ENCODE data around the gene DTYMK.
A peak's percentile ranks its signal among the peaks of the same experiment; 100 is the strongest.

Gene DTYMK

DNA sequence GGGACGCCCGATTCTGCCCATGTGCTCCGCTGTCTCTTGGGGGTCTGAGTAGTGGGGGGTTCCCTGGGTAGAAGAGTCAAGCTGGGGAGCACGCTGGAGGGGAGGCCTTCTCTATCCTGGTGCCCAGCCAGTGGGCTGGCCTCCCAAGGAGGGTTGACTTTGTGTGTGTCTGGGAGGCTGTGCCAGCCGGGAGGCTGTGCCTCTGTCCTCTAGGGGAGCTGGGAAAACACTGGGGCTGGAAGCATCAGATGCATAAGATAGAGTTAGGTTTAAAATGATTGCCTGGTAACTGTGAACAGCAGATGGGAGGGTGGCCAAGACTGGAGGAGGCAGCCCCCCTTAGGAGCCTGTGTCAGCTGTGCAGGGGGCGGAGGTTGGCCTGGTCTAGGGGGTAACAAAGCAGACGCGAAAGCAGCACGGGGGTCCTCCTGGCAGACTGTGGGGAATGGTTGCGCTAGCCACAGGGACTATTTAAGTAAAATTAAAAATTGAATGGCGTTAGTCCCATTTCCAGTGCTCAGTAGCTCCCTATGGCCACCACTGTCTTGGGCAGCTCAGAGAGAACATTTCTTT is 16.5 kb upstream of the DTYMK start:
- DNase-seq: no peak

DNA sequence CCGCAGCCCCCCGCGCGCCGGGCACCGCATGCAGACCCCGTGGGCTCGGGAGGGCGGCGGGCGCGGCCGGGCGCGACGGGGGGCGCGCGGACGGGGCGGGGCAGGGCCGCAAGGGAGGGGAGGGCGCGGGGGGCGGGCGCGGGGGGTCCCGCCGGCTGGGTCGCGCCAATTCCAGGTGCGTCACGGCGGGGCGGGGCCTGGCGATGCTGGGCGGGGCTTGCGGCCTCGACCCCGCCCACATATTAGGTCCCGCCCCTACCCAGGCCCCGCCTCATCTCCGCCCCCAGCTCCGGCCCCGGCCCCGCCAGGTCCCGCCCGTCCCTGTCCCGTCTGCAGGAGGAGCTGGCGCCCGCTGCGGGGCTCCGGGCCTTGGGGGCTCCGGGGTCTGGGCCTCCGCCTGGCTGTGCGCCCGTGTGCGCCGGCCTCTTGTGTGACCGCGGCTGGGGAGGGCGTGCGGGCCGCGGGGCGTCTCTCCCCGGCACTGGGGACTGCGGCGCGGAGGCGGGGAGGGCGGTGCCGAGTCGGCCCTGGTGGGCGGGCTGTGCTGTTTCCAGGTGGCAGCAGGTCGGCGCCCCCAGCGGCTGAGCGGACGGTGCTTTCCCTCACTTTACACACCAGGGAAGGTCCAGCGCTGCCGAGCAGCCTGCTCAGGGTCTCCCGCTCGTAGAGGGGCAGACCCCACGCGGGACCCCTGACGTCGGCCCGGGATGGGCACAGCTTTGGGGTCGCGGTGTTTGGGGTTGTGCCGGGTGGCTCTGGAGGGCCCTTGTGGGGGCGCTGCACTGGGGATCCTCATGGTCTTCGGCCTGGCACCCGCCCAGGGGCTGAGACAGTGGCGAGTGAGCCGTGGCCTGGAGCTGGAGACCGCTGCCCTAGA is 15.8 kb upstream of the DTYMK start:
- peak; percentile 93 for DNase-seq

DNA sequence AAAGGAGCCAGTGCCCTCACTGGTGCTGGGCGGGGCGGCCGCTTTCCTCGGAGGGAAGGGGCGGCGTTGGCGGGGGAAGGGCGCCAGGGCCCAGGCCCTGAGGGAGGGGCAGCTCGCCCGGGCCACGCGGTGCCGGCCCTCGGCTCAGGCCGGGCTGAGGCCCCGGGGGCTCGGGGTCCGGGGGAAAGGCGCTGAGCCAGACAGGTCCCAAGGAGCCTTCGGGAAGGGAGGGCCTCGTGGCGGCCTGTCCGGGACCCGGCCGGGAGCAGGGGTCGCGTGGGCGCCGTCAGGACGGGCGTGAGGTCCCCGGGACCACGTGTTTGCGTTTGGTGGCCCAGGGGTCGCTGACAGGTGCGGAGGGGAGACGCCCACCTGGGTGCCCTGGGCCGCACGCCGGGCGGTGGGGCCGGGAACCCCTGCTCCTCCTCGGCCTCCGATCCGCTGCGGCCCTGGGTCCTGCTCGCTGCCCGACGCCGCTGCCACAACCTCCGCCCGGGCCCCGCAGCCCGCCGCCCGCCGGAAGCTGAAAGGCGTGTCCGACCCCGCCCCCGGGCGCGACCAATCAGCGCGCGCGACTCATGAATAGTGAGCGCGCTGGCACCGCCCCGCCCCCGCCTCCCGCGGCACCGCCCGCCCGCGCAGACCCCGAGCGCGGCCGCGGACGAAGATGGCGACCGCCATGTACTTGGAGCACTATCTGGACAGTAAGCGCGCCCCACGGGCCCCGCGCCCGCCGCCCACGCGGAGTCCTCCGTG is 15.0 kb upstream of the DTYMK start, which contains the start of gene ING5:
TSS of gene ING5 (plus strand) at position 641 of the 756 bp plus-strand sequence. CDS start at position 668, 27 bp downstream.
- peak; percentile 99 for DNase-seq

DNA sequence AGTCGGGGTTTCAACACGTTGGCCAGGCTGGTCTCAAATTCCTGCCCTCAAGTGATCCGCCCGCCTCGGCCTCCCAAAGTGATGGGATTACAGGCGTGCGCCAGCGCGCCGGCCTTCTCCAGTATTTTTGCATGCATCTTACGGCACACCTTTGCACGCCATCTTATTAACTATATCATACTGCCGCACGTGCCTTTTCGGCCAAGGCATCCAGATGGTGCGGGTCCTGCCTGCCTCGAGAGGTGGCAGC is 14.5 kb upstream of the DTYMK start:
- DNase-seq: no peak

DNA sequence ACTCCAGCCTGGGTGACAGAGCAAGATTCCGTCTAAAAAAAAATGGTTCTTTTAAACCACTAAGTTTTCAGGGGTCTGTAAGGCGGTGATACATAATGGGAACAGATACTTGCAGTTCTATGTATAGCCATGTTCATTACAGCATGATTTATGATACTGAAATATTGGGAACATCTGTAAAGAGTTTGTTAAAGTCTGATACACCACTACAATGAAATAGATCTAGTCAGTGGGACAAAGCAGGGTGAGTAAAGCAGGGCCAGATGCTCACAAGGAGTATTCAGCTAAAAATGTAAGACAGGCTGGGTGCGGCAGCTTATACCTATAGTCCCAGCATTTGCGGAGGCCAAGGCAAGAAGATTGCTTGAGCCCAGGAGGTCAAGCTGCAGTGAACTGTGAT is 9.0 kb upstream of the DTYMK start:
- no peak for DNase-seq

DNA sequence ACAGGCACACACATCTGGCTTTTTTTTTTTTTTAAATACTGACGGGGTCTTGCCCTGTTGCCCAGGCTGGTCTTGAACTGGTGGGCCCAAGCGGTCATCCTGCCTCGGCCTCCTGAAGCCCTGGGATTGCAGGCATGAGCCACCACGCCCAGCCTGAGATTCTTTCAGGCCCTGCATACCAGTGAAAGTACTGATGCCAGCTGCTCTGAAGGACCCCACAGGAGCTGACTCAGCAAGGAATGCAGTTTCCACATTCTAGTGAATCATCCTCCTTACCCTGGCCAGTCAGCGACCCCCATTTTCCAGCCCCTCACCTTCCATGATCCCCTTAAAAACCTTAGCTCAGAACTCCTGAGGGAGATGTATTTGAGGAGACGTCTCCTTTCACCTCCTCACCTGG is 5.8 kb upstream of the DTYMK start:
- DNase-seq: no peak

DNA sequence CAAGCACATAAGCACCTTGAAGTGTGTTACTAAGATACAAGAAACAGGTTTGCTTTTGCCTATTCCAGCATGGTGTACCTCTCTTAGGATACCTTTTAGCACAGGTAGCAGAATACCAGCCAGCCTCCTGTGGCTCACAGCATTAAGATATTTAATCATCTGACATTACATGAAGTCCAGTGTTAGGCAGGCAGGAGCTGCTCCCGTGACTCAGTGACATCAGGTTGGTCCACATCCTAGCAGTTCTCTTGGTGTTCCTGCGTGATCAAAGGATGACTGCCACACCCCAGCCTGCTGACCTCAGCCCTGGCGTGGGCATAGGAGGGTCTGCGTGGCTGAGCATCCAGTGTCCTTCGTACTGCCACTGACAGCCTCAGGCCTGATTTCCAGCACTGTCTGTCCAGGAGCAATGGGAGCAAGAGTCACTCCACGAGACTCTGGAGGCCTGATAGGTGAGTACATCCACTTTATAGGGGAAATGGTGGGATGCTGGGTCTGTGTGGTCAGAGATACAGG is 3.6 kb upstream of the DTYMK start:
- DNase-seq: no peak

DNA sequence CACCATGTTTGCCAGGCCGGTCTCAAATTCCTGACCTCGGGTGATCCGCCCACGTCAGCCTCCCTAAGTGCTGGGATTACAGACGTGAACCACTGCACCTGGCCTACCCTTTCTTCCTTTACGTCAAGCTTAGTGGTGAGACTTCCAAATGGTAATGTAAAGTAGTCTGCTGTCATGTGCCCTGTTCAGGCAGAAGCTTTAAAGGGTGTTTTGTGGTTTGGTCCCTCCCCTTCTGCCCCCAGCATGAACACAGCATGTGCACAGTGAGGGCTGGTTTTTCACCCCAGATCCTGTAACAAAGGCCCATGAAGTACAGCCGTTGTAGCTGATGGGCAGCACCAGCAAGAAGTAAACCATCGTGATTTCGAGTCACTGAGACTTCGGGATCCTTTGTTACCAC is 2.7 kb upstream of the DTYMK start:
- peak; percentile 22 for DNase-seq

DNA sequence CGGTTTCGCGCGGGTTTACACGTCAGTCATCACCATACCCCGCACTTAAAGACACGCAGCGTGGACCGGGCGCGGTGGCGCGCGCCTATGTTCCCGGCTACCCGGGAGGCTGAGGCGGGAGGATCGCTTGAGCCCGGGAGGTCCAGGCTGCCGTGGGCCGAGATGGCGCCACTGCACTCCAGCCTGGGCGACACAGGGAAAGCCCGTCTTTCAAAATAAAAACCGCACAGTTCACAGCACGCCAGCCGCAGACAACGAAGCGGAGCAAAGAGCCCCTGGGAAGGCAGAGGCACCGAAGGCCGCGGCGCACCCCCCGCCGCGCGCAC is 328 bp downstream of the DTYMK start:
- DNase-seq: peak; percentile 24

DNA sequence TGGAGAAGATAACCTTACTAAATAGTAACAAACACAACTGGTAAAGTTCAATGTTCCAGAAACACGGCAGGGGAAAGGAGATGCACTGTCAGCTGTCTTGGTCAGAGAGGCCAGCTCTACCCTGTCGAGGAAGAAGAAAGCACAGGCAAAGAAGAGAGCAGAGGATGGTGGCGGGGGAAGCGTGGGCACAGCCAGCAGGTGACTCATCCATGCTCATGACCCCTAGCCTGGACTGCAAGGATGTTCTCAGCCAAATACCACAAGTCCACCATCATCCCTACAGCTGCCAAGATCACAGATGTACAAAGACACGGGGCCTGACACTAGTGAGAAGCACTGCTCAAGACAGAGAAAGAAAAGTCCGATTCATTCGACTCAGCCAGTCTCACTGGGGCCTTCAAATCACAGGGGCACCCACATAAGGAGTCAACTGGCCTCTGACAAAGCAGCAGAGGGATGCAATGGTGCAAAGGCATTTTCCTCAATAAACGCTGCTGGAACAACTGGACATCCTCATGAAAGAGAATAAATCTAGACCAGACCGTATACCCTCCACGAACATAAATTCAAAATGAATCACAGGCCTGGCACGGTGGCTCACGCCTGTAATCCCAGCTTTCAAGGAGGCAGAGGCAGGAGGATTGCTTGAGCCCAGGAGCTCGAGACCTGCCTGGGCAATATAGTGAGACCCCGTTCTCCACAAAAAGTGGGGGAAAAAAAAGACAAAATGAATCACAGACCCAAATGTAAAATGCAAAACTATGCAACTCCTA is 5.6 kb downstream of the DTYMK start:
- DNase-seq: no peak

DNA sequence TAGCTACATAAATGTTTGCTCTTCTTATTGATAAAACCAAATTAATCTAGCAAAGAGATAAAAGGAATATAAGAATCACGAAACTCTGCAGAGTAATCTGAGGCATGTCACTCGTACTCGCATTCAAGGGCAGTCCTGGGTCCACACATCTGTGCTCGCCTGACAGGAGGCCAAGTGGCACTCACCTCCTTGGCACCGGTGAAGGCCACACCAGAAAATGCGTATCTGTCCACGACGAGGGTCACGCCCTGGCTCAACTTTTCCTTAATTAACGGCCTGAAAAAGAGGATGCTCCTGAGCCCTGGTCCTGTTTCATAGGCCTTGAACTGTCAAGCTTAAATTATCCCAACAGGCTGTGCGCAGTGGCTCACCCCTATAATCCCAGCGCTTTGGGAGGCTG is 6.6 kb downstream of the DTYMK start:
- DNase-seq: no peak

DNA sequence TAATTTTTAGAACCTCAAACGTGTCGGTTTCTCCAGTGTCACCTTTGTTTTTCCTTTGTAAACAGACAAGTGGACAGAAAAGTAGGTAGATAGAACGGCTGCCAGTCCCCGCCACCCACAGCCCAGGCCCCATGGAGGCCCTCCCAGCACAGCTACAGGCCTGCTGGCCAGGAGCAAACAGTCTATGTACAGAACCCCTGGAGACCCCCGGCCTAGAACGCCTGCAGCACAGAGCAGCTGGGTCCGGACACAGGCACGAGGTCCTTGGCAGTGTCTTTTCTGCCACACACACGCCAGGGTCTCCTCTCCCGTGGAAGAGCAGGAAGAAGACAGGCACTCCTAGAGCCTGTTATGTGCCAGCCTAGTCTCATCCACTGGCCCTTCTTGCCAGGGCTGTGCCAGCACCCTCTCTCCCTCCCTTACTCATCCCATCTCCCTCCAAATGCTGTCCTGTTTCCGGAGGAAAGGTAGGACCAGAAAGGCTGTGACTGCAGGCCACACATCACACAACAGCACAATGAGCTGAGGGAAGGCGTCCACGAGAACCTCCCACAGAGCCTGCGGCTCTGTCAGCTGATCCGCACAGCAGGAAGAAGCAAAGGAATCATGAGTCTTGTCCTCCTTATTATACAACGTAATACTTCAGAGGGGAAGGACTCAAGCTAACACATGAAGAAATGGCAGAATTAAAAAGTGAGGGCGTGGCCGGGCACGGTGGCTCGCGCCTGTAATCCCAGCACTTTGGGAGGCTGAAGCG is 7.7 kb downstream of the DTYMK start:
- no peak for DNase-seq

DNA sequence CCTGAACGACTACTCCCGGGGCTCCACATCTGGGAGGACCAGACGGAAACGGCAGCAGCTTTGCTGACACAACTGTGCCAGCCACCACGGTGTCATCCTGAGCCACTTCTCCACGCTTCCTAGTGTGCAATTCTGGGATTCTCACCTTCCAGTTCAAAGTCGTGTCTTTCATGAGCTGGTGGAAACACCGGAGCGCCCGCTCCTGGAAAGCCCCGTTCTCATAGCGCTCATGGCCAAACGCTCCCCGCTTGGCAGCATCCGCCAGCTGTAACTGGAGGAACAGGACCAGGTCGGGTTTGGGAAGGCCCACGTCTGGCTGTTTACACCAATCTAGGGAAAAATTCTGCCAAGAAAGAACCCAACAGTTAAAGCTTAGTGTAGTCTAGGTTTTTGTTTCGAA is 8.3 kb downstream of the DTYMK start:
- DNase-seq: no peak

DNA sequence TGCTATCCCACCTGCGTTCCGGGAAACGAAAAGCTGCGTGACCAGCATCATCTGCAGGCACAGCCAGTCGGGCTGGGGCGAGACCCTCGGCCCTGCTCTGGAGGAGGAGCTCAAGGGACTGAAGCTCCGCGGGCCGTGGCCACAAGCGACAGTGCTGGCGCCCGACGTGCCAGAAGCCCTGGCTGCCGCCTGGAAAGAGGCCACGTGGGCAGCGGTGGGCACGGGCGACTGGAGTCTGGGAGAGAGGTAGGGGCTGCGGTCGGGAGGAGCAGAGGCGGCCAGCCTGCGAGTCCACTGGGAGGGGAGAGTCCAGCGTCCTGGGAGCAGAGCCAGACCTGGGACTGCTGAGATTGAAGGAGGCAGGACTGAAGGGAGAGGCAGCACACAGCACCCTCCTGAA is 9.2 kb downstream of the DTYMK start:
- DNase-seq: no peak

DNA sequence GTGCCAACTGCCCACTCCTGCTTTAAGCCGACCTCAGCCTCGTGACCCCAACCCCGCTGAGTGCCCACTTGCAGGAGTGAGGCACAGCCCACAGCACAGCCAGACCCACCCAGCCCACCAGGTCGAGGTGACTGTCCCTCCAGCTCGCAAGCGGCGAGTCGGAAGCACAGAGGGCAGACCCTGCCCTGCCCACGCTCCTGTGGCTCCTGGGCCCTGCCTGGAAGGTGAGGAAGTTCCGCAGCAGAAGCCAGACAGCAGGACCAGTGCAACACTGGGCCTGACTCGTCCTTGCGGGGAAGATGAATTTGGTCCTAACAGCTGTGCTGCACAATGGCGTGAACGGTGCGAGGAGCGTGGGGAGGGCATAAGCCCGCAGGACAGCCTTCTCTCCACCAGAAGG is 9.9 kb downstream of the DTYMK start:
- DNase-seq: no peak

DNA sequence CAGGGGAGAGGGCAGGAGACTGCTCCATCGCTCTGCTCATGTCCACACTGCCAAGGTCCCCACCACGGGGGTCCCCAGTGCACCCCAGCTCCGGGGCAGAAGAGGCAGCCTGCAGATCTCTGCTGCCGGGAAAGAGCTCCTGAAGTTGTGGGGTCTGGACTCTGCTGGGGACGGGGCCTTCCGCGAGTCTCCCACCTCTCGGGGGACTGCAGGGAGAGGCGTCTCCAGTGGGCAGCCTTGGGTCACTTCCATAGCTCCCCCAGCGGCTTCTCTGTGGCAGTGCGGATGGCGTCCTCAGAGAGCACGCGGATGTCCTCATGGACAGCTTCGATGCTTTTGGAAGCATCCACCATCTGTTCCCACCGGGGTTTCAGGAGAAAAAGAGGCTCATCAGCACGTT is 10.7 kb downstream of the DTYMK start:
- no peak for DNase-seq

DNA sequence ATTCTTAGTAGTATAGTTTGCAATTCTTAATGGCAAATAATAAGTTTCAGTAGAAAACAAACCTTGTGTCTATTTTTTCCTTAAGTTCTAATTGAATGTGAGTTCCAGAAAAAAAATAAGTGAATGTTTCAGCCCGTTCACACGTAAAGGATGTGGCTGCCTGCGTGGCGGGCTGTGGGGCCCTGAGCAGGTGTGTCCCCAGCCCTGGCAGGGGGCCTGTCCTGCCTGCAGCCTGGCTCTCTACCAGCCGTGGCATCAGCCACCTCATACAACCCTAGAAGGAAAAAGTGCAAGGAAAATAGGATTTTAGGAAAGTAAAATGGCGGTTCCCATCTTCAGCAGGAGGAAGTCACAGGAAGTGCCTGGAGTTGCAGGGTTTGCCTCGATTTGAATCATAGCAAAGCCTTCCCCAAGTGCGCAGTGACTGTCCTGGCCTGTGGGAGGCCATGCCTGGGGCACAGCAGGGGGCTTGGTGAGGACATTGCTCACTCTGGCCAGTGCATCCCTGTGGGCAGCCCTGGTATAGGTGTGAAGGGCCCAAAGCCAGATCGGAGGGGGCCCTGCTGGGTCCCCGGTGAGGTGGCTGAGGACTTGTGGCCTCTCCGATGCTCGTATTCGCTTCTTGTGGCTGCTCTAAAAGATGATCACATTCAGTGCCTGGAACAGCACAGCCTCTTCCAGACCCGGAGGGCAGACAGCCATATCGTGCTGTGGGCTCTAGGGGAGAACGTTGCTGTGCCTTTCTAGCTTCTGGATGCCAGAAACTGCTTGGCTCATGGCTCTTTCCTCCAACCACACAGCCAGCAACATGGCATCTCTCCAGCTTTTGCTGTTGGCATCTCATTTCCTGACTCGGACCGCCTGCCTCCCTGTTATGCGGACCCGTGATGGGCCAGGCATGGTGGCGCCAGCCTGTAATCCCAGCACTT is 12.6 kb downstream of the DTYMK start:
- no peak for DNase-seq

DNA sequence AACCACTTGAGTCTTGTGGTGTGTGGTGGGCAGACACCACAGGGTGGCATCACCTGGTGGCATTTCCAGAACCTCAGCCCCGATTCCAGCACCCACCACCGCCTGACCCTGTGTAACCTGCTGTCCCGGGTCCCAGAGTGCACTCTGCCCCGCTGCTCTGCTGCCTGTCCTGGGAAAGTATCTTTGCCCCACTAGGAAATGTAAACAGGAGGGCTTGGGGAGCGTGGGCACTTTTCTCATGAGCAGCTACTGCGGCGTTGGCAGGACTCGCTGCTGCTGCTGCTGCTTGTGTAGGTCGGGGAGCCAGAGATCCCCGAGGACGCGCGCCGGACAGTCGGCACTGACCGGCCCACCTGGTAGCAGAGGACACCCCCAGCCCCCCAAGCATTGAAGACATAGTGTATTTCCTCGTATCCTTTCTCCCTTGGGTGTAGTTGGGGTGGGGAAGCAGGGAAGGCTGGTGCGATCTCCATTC is 13.4 kb downstream of the DTYMK start:
- no peak for DNase-seq

DNA sequence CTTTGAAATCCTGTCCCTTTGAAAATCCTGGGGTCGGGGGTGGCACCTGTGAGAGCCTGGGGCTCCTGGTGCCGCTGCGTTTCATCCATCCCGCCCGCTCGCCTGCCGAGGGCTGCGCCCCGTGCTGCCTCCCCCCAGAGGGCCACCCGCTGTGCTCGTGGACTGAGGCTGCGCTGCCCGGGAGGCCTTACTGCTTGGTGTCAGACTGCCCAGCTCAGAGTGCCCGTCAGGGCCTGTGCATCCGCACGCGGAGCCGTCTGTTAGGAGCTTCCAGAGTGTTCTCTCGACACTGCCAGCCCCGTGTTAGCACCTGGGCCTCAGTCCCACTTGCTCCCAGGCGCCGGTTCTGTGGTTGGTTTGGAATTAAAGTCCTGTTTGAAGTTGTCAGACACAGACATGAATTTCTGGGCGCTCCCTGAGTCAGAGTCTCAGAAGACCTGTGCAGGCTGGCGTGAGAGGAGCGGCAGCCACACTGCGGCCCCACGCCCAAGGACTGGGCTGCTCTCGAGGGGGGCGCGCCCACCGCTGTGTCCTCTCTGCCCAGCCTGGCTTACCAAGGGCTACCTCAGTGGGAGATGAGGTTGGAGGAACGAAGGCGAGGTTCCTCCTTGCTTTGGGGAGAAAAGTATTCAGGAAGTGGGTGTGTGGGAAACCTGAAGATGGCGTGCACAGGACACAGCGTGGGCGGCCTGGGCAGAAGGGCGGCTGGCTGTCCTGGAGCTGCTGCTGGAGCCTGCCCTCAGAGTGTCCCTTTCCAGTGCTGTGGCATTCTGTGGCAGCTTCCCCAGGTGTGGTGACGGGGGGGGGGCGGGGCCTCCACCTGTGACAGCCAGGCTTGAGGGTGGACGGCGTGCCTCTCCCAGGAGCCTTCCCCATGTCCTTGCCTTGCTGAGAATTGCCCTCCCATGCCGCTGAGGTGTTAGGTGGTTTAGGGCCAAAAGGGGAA is 14.1 kb downstream of the DTYMK start:
- no peak for DNase-seq

Data from CD4-positive, alpha-beta T cell treated with Interleukin-17A for 4 hours (primary cell).